ENCODE data around the gene CST9L. TPM values are rescaled to one million over a fixed set of nuclear protein-coding genes. Genes with fewer than 3 reads are reported as not detected.
A peak's percentile ranks its signal among the peaks of the same experiment; 100 is the strongest.

Gene CST9L
- total RNA-seq, 1 donor from 2014 or later = not detected

DNA sequence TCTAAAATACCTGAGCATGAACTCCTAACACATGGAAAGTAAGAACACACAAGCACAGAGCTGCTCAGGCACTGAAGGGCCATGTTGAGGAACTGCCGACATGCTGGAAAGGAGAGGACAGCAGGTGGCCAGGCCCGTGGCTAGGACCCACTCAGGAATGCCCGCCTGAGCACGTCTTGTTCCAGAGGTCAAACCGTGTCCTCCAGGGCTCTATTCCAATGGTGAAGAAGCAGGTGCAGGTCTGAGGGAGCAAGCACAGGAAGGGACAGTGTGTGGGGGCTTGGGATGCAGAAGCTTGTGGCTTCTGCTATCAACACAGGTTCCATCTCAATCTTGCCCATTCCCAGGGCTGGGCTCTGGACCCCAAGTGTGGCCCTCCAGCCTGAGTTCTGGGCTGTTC is 20.7 kb downstream of the CST9L start:
- DNase-seq (ENCODE audit: low read depth) = no peak

DNA sequence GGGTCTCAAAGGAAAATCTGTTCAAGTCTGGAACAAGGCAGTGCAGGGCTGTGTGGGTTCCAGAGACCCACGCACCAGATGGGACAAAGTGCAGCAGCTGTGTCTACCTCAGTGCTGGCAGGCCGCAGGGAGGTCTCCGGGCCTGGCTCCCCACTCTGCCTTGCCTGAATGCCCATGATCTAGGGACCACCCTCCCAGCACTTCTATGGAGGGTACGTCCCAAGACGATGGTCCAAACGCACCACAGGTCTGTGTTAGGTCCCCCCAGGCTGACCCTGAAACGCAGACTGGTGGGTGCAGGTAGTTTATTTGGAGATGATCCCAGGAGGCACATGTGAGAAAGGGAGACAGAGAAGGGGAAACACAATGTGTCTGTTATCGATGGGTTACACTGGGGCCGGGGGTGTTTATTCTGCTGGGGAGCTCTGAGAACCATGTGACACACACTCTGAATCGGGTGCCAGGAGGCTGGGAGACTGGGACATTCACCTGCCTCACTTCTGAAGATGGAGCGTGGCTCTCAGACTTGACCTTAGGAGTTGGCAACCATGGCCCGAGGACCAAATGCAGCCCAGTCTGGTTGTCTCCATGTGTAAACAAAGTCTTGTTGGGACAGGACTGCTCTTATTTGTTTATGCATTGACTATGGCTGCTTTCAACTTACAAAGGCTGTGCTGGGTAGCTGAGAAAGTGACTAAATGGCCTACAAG is 21.7 kb downstream of the CST9L start:
- DNase-seq (ENCODE audit: low read depth) = no peak

DNA sequence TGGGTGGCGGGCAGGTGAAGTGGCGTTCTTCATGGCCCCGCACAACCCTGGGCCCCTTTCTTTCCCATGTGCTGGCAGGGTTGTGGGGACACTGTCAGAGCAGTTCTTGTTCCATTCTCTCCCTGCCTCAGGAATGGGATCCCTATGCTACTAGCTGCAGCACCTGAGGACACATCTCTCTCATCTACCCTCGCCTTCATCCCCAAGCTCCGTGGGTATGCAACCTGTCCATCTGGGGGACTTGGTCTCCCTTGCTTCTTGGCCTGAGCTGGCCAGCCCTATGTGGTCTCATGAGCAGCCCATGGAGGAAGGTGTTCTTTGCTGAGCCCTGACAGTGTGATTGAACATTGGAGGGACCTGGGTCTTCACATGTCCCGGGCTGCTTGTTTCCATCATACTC is 24.2 kb downstream of the CST9L start:
- no peak for DNase-seq (ENCODE audit: low read depth)

DNA sequence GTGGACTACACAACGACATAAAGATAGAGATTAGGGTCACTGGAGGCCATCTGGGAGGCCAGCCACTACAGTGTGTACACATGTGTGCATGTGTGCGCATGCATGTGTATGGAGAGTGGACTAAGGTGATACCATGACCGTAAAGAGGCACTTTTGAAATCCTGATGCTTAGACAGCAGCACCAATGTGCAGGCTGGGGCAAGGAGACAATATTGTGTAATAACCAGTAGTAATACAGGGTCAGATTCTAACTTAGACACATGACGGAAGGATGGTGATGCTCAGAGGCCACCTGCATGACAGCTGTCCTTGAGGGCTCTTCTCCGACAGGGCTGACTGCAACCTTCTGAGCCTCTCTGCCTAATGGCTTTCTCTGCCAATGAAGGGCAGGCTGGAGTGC is 25.5 kb downstream of the CST9L start:
- DNase-seq (ENCODE audit: low read depth) = no peak

DNA sequence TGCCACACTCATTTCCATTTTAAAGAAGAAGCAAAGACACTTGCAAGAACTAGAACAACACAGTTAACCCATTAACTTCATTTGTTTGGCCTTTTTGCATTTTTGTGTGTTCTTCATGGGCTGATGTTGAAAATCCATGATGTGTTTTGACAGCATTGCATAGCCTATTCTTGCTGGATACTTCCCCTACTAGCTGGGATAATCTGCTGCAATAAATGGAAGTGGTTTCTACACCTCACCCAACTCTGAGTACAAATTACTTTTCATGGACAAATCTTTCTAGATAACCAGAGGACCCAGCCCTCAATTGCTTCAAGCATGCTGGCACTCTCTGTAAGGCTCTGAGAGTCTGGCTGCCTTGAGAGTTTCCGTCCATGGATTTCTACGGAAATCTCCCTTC is 26.5 kb downstream of the CST9L start:
- no peak for DNase-seq (ENCODE audit: low read depth)

DNA sequence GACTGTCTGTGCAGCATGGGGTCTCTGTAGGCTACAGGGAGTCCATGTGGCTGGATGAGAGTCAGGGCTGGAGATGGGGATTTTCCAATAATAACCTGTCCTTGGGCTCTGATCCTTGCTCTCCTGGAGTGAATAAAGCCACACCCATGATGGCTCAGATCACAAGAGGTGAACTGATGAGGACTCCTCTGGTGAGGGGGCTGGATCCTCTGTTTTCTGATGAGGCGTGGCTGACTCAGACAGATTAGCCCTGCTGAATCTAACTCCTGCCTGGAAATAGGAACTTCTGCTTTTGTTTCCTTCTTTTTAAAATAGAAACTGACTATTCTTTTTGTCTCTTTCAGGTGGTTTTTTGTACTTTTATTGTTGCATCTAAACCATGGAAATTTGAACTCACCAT is 27.0 kb downstream of the CST9L start:
- DNase-seq (ENCODE audit: low read depth) = no peak

DNA sequence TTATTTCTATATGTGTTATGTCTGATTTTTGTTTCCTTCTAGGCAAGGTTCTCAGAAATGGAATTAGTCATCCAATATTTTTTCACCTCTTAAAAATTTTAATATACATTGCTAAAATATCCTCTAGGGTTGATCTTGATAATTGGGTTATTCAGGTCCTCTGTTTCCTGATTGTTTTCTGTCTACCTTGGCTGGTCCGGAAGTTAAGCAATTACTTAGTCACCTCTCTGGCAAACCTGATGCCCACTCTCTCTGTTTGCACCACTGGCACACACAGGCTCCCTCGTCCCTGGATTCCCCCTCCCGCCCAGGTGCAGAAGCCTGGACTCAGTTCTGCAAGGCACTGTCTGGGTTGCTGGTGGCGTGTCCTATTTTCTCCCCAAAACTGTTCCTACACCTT is 27.7 kb downstream of the CST9L start:
- no peak for DNase-seq (ENCODE audit: low read depth)

DNA sequence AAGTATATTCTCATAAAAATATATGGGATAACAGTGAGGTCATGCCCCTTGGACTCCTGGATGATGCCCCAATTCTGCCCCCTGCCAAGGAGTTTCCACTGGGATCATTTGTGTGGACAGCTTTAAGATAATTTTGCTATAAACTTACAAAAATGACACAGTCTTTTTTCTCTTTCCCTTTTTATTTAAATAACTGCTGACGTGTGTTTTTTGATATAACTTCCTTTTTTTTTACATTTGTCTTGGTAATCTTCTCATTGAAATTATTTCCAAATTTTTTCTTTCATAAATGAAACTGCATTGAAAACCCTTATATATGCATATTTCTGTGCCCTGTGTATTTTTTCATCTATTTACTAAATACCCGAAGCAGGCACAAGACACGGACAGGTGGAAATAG is 31.3 kb downstream of the CST9L start:
- no peak for DNase-seq (ENCODE audit: low read depth)

DNA sequence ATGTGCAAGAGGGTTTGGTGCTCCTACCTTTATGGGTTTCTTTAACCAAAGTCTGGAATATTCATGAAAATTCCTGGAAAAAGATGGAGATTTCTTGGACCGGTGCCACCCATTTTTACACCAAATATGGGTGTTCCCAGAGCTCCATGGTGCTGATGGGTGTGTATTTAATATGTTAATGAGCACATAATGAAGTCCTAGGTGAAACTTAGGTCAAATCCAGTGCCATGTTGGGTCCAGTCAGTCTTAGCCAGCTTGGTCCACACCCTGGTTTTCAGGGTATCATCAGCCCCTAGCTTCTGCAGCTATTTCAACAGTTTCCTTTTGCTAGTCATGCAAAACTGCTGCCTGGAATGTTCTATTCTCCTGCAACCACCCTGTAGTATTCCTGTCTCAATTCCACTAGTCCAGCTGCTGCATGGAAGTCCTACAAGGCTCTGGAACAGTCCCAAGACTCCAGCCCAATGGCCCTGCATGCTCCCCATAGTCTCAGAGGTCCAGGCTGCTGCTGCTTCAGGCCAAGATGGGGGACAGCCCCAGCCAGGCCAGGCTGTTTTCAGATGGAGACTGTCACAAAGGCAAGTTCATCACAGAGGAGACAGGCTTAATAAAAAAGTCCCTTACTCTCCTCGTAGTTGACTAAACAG is 31.8 kb downstream of the CST9L start:
- DNase-seq (ENCODE audit: low read depth) = no peak

DNA sequence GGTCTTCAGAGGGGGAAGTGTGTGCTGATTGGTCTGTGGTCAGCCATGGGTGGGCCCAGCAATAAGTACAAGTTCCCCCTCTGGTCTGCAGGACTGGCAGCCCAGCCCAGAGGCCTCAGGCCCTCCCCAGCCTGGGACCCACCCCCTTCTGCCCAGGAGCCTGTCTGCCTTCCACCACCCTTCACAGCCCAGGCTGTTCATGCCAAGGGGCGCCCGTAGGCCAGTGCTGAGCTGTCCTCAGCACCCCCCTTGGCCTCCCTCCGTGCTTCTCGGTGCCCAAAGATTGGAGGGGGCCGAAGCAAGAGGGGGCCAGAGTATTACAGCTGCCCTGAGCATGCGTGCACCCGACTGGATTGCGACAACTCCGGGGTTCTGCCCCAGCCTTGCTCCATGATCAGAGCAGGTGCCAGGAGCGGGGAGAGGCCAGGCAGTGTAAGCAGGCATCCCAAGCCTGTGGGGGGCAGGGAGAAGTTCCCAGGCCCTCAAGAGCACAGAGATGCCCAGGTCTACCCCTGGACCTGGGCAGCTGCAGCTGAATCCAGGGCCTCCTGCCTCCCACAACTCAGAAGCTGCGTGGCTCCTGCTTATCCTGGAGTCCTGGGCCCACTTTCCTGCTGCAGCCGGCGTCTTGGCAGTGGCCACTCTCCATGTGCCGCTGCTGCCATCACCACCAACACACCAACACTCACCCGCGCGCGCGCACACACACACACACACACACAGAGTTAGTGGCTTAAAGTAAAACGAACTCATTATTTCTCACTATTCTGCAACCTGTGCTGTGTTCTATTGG is 33.3 kb downstream of the CST9L start:
- DNase-seq (ENCODE audit: low read depth) = no peak

DNA sequence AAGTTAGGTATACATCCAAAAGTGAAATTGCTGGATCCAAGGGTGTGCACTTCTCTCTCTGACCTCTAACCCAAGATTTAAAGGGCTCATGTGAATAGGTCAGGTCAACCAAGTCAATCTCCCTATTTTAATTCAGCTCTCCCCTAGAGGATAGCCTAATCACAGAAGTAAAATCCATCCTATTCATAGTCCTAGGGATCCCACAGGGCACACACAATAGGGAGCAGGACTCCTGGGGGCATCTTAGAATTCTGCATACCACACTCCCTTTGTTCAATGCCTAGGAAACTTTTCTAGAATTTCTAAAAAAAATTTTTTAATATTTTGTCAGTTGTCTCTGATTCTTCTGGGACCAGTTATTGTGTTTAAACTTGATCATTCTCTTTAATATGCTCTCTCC is 35.1 kb downstream of the CST9L start:
- no peak for DNase-seq (ENCODE audit: low read depth)

DNA sequence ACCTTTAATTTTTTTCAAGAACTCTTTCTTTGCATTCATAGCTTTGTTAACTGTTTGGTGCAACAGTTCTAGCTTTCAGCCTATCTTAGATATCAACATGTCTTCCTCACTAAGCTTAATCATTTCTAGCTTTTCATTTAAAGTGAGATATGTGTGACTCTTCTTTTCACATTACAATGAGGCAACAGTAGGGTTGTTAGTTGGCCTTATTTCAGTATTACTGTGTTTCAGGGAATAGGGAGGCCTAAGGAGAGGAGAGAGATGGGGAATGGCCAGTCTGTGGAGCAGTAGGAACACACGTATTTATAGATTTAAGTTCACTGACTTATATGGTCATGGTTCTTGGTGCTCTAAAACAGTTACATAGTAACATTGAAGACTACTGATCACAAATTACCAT is 35.8 kb downstream of the CST9L start:
- no peak for DNase-seq (ENCODE audit: low read depth)

DNA sequence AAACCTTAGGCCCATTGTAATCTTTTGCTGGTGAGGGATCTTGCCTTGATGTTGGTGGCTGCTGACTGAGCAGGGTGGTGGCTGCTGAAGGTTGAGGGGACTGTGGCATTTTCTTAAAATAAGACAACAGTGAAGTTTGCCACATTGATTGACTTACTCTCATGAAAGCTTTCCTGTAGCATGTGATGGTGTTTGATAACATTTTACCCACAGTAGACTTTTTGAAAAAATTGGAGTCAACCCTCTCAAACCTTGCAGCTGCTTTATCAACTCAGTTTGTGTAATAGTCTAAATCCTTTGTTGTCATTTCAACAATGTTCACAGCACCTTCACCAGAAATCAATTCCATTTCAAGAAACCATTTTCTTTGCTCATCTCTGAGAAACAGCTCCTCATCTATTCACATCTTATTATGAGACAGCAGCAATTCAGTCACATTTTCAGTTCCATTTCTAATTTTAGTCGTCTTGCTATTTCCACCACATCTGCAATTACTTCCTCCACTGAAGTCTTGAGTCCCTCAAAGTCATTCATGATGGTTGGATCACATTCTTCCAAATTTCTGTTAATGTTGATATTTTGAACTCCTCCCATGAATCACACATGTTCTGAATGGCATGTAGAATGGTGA is 37.2 kb downstream of the CST9L start:
- DNase-seq (ENCODE audit: low read depth) = no peak

DNA sequence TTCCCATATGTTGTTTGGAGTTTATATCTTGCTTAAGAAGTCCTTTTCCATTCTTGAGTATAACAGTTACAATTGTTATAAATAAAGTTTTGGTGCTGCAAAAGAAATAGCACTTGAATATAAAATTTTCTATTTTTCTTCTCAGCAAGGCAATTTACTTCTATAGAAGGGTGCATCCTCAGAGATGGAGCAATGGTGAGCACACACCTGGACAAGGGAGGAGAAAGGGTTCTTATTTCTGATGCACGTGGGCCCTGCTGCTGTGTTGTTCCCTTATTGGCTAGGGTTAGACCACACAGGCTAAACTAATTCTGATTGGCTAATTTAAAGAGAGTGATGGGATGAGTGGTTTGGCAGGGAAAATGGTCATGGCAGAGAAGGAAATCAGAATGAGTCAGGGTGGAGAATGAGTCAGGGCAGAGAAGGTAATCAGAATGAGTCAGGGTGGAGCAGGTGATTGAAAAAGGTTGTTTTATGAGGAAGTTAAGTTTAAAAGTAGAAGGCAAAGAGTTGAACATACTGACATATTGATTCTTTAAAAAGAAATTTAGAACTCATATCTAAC is 39.3 kb downstream of the CST9L start:
- DNase-seq (ENCODE audit: low read depth) = peak; percentile 65

DNA sequence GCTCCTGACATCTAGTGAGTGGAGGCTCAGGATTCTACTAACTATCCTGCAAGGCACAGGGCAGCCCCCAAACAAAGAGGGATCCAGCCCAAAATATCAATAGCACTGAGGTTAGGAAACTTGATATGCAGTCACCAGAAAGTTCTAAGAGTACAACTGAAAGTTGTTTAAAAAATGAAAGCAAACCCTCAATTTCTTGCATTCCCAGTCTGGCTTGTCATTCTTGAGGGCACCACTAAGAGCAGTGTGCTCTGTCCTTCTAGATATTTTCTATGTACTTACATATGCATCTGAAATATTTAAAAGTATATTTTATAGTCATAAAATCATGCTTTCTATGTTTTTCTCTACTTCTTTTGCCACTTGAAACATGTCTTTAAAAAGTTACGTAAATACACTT is 41.4 kb downstream of the CST9L start:
- DNase-seq (ENCODE audit: low read depth) = no peak

DNA sequence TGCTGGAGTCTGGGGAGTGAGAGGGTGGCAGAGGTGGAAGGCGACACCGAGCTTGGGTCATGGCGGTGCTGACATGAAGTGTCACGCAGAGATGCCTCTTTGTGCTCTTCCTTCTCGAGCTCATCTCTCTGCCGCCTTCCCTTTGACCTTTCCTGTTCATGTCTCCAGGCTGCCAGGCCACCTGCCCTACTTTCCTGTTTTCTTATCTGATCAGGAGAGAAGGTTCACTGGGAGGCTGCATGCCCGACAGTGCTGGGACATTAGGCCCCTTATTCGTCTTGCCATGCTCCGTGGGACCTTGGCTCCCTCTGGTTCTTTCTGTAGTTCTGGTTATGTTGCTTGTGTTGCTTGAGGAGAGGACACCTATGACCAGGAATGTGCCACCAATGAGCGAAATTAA is 44.1 kb downstream of the CST9L start:
- no peak for DNase-seq (ENCODE audit: low read depth)

DNA sequence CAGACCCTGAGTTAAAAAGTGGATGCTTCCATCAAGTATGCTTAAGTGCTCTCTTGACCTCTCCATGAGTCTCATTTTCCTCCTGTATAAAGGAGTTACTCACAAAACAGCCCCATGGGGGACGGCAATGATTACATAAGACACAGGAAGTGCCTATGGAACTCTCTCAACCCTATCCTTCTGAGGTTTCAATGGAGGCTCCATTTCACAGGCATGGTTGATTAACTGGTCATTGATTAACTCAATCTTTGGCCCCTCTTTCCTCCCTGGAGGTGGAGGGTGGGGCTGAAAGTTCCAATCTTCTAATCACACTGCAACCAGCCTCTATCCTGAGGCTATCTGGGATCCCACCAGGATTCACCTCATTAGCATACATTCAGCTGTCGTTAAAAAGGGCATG is 48.1 kb downstream of the CST9L start:
- peak; percentile 78 for DNase-seq (ENCODE audit: low read depth)

DNA sequence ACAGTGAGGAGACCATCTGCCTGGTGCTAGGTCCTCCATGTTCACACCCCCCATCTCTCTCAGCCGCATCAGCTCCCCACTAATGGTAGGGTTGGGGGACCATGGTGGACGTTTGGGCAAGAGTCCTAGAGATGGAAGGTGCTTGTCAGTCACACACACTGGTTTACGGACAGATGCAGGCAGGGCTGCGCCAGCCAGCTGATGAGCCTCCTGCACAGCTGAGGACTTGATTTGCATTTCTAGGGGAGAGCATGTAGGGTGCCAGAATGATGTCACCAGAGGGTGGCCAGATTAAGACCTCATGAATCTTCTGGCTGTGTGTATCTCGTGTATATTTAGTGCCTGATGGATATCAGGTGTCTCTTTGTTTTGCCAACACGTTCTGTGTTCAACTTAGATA is 48.7 kb downstream of the CST9L start:
- DNase-seq (ENCODE audit: low read depth) = no peak

DNA sequence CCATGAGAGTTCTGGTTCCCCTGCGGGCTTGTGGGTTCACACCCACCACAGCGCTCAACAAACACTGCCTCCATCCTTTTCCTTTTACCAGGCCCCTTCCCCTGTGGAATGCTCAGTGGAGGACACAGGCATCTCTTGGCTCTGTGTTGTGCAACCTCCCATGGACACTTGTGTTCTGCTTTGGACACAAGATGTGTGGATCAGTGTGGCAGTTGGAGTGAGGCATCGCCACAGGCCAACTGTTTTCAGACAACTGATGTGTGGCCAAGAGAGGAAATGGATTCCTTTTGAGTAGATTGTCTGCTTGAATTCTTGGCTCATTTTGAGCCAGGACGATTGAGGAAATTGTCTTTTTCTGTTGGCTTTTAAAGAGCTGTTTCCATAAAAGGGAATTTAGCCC is 50.6 kb downstream of the CST9L start:
- DNase-seq (ENCODE audit: low read depth) = no peak

DNA sequence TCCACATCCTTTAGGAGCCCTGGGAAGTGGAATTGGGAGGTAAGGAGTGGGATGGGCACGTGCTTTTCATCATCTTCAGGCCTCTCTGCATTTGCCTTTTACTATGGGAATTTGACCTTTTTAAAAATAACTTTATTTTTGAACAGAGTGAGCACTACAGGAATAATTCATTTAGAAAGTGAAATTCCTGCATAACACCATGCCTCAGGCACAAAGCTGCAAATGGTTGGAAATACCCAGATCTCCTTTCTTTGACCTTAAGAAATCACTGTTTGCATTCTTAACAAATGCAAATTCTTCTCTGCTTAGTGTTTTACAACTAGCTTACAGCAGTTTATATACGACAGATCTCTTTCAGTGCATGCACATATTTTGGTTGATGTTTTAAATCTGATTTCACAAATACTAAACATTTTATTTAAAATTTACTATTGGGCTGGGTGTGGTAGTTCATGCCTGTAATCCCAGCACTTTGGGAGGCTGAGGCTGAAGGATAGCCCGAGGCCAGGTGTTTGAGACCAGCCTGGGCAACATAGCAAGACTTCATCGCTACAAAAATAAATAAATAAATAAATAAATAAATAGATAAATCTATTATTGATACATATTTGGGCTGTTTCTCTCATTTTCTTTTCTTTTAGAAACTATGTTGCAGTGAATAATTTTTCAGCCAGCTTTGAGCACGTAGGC is 52.9 kb downstream of the CST9L start:
- DNase-seq (ENCODE audit: low read depth) = peak; percentile 92

DNA sequence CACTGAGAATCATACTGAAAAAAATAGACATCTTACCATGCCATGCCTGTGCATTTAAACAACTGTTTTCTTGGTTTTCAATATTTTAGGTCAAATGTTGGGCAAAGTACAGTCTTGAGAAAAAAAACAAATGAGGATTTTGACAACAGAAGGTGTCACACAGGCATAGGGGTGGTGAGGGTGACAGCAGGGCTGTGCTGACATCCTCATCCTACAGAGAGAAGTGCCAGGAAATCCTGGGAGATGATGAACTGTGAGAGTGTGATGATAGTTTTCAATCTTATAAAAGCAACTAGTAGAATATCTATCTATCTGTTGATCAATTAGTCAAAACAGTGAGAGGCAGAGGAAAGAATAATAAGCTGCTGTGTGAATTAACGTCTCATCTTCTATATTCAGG is 53.4 kb downstream of the CST9L start:
- no peak for DNase-seq (ENCODE audit: low read depth)
